ENCODE results near the gene HPS3. TPM values are rescaled to one million over a fixed set of nuclear protein-coding genes. Genes with fewer than 3 reads are reported as not detected.
"Not testable (repeated sequence)": the region's sequence is repeated elsewhere in the genome, so short reads cannot be mapped to it uniquely, and the experiment has no call there.

Gene HPS3
- total RNA-seq, 2 experiments from 2014 or later = 26.8 to 29.0 TPM

DNA sequence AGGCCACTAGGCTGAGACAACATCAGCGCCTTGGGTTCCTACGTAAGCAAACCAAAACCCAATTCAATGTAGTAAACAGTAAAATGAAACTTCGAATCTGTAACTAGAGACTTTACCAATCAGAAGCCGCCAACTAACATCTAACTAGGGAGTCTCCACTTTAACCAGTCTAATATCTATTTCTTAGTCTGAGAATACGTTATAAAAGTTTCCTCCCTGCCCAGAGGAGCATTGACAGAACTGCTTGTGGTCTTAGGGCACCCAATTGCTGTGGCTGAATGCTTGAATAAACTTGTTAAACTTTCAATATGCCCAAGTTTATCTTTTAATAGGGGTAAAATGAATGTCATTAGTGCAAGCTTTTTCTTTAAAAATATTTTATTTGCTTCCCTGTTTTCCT lies 87.9 kb downstream of the HPS3 start:
- ChIA-PET POLR2A (no interaction called here), CTCF (interaction anchor here (2.1 kb wide), 1 partner anchor 97 kb away, joined by 6 read pairs; no protein-coding TSS in a partner anchor)
- Mint-ChIP-seq H3K27ac (no peak overlapping the region), H3K27me3 (ENCODE audit: low read depth) (peaks cover 4% of the 10 kb centered on the region), H3K4me3 (no peak overlapping the region), H3K4me1 (ENCODE audit: low read depth) (no peaks in the 10 kb centered on the region), H3K9me3 (ENCODE audit: insufficient read depth) (no peaks in the 10 kb centered on the region), H3K36me3 (ENCODE audit: low read depth) (no peaks in the 10 kb centered on the region)
- no peak for DNase-seq
- ATAC-seq = no peak

DNA sequence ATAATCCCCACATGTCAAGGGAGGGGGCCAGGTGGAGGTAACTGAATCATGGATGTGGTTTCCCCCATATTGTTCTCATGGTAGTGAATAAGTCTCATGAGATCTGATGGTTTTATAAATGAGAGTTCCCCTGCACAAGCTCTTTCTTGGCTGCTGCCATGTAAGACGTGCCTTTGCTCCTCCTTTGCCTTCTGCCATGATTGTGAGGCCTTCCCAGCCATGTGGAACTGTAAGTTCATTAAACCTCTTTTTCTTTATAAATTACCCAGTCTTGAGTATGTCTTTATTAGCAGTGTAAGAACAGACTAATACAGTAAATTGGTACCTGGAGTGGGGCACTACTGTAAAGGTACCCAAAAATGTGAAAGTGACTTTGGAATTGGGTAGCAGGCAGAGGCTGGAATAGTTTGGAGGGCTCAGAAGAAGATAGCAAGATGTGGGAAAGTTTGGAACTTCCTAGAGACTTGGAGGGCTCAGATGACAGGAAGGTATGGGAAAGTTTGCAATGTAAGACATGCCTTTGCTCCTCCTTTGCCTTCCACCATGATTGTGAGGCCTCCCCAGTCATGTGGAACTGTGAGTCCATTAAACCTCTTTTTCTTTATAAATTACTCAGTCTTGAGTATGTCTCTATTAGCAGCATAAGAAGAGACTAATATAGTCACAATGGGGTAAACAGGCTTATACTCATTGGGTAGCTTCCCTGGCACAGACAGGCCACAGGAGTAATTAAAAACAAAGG lies 90.1 kb downstream of the HPS3 start:
- CTCF ChIA-PET = interaction anchor here (1.4 kb wide), 1 partner anchor 99 kb away, joined by 4 read pairs; no protein-coding TSS in a partner anchor
- H3K4me1 Mint-ChIP-seq (ENCODE audit: low read depth); POLR2A ChIA-PET: not testable (repeated sequence)

DNA sequence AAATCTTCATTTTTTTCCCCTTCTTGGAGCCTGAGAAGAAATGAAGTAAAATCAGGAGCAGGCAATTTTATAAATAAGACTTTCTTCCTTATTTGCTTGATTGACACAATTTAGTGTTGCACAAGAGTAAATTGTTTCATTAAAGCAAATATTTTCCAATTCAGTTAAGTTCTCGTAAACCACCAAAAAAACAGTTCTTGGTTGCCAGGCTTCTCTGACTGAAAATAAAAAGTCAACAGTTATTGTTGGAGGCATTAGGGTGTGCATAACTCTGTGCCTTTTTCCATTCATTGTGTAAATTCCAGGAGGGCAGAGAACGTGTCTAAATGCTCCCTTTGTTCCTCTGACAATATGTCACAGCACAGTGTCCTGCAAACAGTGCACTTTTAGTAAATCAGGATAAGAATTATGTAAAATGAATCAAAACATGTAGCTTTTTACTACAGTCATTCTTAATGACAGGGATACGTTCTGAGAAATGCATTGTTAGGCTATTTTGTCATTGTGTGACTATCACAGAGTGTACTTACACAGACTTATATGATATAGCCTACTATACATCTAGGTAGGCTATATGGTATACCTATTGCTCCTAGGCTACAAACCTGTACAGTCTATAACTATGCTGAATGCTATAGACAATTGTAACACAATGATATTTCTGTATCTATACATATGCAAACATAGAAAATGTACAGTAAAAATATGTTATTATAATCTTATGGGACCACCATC lies 92.5 kb downstream of the HPS3 start, which contains the start of gene CP:
TSS of gene CP (minus strand) at position 47 of the 735 bp plus-strand sequence. CDS start at position 10, 37 bp downstream.
- ChIA-PET POLR2A (no interaction called here), CTCF (no interaction called here)
- H3K9me3 Mint-ChIP-seq (ENCODE audit: insufficient read depth) = no peaks in the 10 kb centered on the region
- DNase-seq (no peak), ATAC-seq (no peak)
- no peak within 1 kb of the TSS for H3K4me3 Mint-ChIP-seq
- peaks cover 2% of the 10 kb centered on the region for H3K36me3 Mint-ChIP-seq (ENCODE audit: low read depth)
- H3K27ac Mint-ChIP-seq = no peak within 1 kb of the TSS
- peaks cover 4% of the 10 kb centered on the region for H3K27me3 Mint-ChIP-seq (ENCODE audit: low read depth)
- H3K4me1 Mint-ChIP-seq (ENCODE audit: low read depth) = peaks cover 25% of the 10 kb centered on the region

More for the DNA sequence above, 90.1 kb downstream of the HPS3 start:
- H3K27me3 Mint-ChIP-seq (ENCODE audit: low read depth); H3K4me3 Mint-ChIP-seq; DNase-seq; H3K36me3 Mint-ChIP-seq (ENCODE audit: low read depth); ATAC-seq; H3K27ac Mint-ChIP-seq; H3K9me3 Mint-ChIP-seq (ENCODE audit: insufficient read depth): not testable (repeated sequence)

Other genes with a start within 250 kb of the HPS3 start
- 10 to 100 TPM; 46.9 to 54.0 TPM for gene GYG1, start 138.1 kb upstream of the HPS3 start, total RNA-seq
- gene HLTF, start 43.1 kb upstream of the HPS3 start, total RNA-seq = 10 to 100 TPM; 25.2 to 27.3 TPM
- not detected for gene CP, start 92.2 kb downstream of the HPS3 start, total RNA-seq
- gene TM4SF18, start 204.0 kb downstream of the HPS3 start, total RNA-seq = not detected
- gene TM4SF1, start 248.0 kb downstream of the HPS3 start, total RNA-seq = not detected

All from activated CD8-positive, alpha-beta T cell treated with anti-CD3 and anti-CD28 coated beads, Interleukin-2, amount 10 ng/mL, durations not matched to agents 7 days and 5 days (primary cell).